Body of pancreas (tissue), 4 donors: ENCODE data around the gene ZNF154. TPM values are rescaled to one million over a fixed set of nuclear protein-coding genes. Genes with fewer than 3 reads are reported as not detected.

Source experiments
- ATAC-seq: fragments of 150-250 bp; one replicate; pipeline ENCODE4 v1.9.1; 2016
- DNase-seq, 4 donors: peaks; one replicate each; pipeline ENCODE4 v3.0.0-alpha.2; 2019
- H3K27ac ChIP-seq, 4 donors: fragments of 200-600 bp; sonication (generic); 1 replicate in 3 of 4; 2 replicates in 1 of 4; pipeline versions ENCODE4 v1.5.1 to v1.6.1; 2016 to 2019; ENCODE audit warnings: mild to moderate bottlenecking in 1 of 4, mixed read lengths in 1 of 4, moderate library complexity in 1 of 4
- H3K27me3 ChIP-seq, 2 donors: fragments of 200-600 bp; sonication (generic); one replicate each; pipeline ENCODE4 v1.6.0; 2016; ENCODE audit warnings: mild to moderate bottlenecking in 1 of 2
- H3K36me3 ChIP-seq, 2 donors: fragments of 200-600 bp; sonication (generic); replicated peaks in 1 of 2; 2 replicates each; pipeline ENCODE4 v1.5.1; 2016; ENCODE audit warnings: low read depth in 2 of 2; ENCODE audit not compliant: insufficient read depth in 1 of 2
- H3K4me1 ChIP-seq: fragments of 200-600 bp; sonication (generic); one replicate; pipeline ENCODE4 v1.6.0; 2016
- H3K4me3 ChIP-seq, 2 donors: fragments of 200-600 bp; sonication (generic); 1 replicate in 1 of 2; 2 replicates in 1 of 2; pipeline ENCODE4 v1.5.1; 2016 to 2019
- H3K9me3 ChIP-seq, 3 donors: fragments of 200-600 bp; sonication (generic); 1 replicate in 2 of 3; 2 replicates in 1 of 3; pipeline ENCODE4 v1.5.1; 2016
- CTCF ChIP-seq, 7 experiments: fragments of 450-650 bp in 4 of 7; fragments of 200-600 bp in 3 of 7; sonication (generic) in 3 of 7; IDR thresholded peaks; one replicate each; pipeline ENCODE4 v1.5.1; 2016 to 2019; ENCODE audit warnings: antibody characterized with exemption in 7 of 7
- POLR2A ChIP-seq, 3 donors: fragments of 450-650 bp; IDR thresholded peaks; one replicate each; pipeline ENCODE4 v1.6.1; 2016; ENCODE audit warnings: antibody characterized with exemption in 3 of 3, mild to moderate bottlenecking in 2 of 3
- WGBS, 2 donors: methylation state at CpG; one replicate each; pipeline ENCODE4 v1.1.5; 2017; 5-methylcytosine and 5-hydroxymethylcytosine counted together
- intact Hi-C: fragments of 100-400 bp; cut with DNase I; formaldehyde crosslinking; loops from one replicate; pipeline ENCODE4 v1.15.1; 2023
- total RNA-seq, 2 donors: library from RNA; depleted of rRNA; stranded (reverse); fragments of >200 nt; gene quantifications; one replicate each; pipeline ENCODE4 v1.1.0, GENCODE V29; 2016

Gene ZNF154
- total RNA-seq, 2 donors from 2014 or later: 2.1 to 2.6 TPM

- intact Hi-C loops: no loop called here
- no peak for ATAC-seq
- TF ChIP-seq POLR2A (IDR thresholded peaks at IDR 0.05) (no peak), CTCF (IDR thresholded peaks at IDR 0.05) (no peak)
- no peaks in the 10 kb centered on the region for H3K27me3 ChIP-seq
- no peak overlapping the region for H3K4me3 ChIP-seq
- no peak overlapping the region for H3K27ac ChIP-seq
- no peak for DNase-seq
- peaks cover 5 to 10% of the 10 kb centered on the region in 2 donors for H3K36me3 ChIP-seq
- peaks cover 0 to 64% (median 0%) of the 10 kb centered on the region in 3 donors for H3K9me3 ChIP-seq
- 96 to 98% methylated on average over 10 of the region's 10 CpGs for WGBS, 2 donors
- H3K4me1 ChIP-seq: no peaks in the 10 kb centered on the region
Measured at GRCh38 chr19:57720878-57721277, 11.9 kb upstream of the ZNF154 start.

- Histone ChIP-seq H3K4me1 (no peaks in the 10 kb centered on the region), H3K36me3 (peaks cover 5 to 10% of the 10 kb centered on the region in 2 donors), H3K27ac (no peak overlapping the region), H3K4me3 (no peak overlapping the region), H3K27me3 (no peaks in the 10 kb centered on the region), H3K9me3 (peaks cover 0 to 58% (median 0%) of the 10 kb centered on the region in 3 donors)
- 92 to 100% methylated on average over 4 of the region's 4 CpGs for WGBS, 2 donors
- intact Hi-C loops: no loop called here
- ATAC-seq: no peak
- DNase-seq: no peak
- no peak for TF ChIP-seq POLR2A (IDR thresholded peaks at IDR 0.05)
- no peak for TF ChIP-seq CTCF (IDR thresholded peaks at IDR 0.05)
Measured at GRCh38 chr19:57719901-57720519, 11.0 kb upstream of the ZNF154 start.

GRCh38 chr19:57719424-57719823 is 10.4 kb upstream of the ZNF154 start:
- TF ChIP-seq POLR2A (IDR thresholded peaks at IDR 0.05) (no peak), CTCF (IDR thresholded peaks at IDR 0.05) (no peak)
- H3K4me1 ChIP-seq: no peaks in the 10 kb centered on the region
- no peak overlapping the region for H3K27ac ChIP-seq
- peaks cover 0 to 53% (median 0%) of the 10 kb centered on the region in 3 donors for H3K9me3 ChIP-seq
- intact Hi-C loops: no loop called here
- H3K27me3 ChIP-seq: no peaks in the 10 kb centered on the region
- DNase-seq: no peak
- H3K36me3 ChIP-seq: peaks cover 5 to 10% of the 10 kb centered on the region in 2 donors
- H3K4me3 ChIP-seq: no peak overlapping the region
- ATAC-seq: no peak

GRCh38 chr19:57712222-57712621 is 3.2 kb upstream of the ZNF154 start:
- Histone ChIP-seq H3K36me3 (no peaks in the 10 kb centered on the region), H3K4me1 (no peaks in the 10 kb centered on the region), H3K27me3 (no peaks in the 10 kb centered on the region), H3K9me3 (peaks cover 0 to 29% (median 0%) of the 10 kb centered on the region in 3 donors), H3K27ac (no peak overlapping the region), H3K4me3 (no peak overlapping the region)
- WGBS, 2 donors: 39% methylated on average over 1 of the region's 1 CpG
- intact Hi-C loops: no loop called here
- no peak for DNase-seq
- no peak for ATAC-seq
- no peak for TF ChIP-seq POLR2A (IDR thresholded peaks at IDR 0.05)
- no peak for TF ChIP-seq CTCF (IDR thresholded peaks at IDR 0.05)

GRCh38 chr19:57709616-57710015 is 612 bp upstream of the ZNF154 start:
- H3K36me3 ChIP-seq: no peaks in the 10 kb centered on the region
- H3K27ac ChIP-seq: peak overlapping the region in 1 of 4 donors; percentile 67
- DNase-seq: no peak
- H3K9me3 ChIP-seq: peaks cover 0 to 38% (median 0%) of the 10 kb centered on the region in 3 donors
- H3K4me1 ChIP-seq: peaks cover 7% of the 10 kb centered on the region
- H3K4me3 ChIP-seq: no peak overlapping the region
- WGBS, 2 donors: 31 to 53% methylated on average over 14 to 15 of the region's 15 CpGs
- TF ChIP-seq POLR2A (IDR thresholded peaks at IDR 0.05) (no peak), CTCF (IDR thresholded peaks at IDR 0.05) (no peak)
- no peaks in the 10 kb centered on the region for H3K27me3 ChIP-seq
- intact Hi-C loops: no loop called here
- no peak for ATAC-seq
